ENCODE data around the gene FOSB. TPM values are rescaled to one million over a fixed set of nuclear protein-coding genes. Genes with fewer than 3 reads are reported as not detected.

Gene FOSB
- total and polyA plus RNA-seq, 2 experiments from 2014 or later, result 8.3 to 11.9 TPM

DNA sequence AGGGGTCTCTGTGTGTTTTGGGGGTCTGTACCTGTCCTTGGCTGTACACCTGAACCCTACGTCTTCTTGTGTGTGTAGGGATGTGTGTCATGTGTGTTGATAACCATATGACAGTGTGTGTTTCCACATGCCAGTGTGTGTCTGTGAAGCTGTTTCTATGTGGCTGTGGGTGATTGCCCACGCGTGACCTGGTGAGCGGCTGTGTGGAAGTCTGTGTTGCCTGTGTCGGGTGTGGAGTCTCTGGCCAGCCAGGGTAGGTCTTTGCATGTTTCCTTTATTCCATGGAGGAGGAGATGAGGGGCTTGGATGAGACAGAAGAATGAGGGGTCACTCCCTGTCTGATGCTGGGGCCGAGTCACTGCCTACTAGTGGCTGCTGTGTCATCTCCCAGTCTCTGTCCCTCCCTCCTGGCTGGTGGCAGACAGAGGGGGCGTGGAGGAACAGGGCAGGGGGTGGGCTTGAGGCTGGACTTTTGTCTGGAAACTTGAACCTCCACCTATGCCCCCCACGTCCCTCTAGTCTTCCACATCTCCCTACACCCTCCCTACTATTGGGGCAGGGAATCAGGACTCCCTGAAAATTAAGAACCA, 2.8 kb upstream of the FOSB start:
- Histone ChIP-seq H3K27ac (no peak overlapping the region), H3K4me3 (no peak overlapping the region), H4K20me1 (ENCODE audit: insufficient read depth) (no peaks in the 10 kb centered on the region), H3K9ac (no peak overlapping the region), H3K27me3 (replicated peaks; ENCODE audit: insufficient read depth) (no peaks in the 10 kb centered on the region), H3K4me2 (ENCODE audit: unreplicated experiment) (no peak overlapping the region), H3K79me2 (ENCODE audit: insufficient read depth) (peaks cover 10% of the 10 kb centered on the region), H3F3A (ENCODE audit: insufficient read depth) (no peaks in the 10 kb centered on the region; the same call in 1 of the 2 replicates), H3K9me2 (ENCODE audit: insufficient read depth) (no peaks in the 10 kb centered on the region), H3K4me1 (ENCODE audit: insufficient read depth) (peaks cover 2% of the 10 kb centered on the region; the same call in 1 of the 2 replicates), H3K36me3 (ENCODE audit: low read depth) (no peaks in the 10 kb centered on the region), H2AFZ (no peak overlapping the region), H3K9me3 (ENCODE audit: low read depth) (no peaks in the 10 kb centered on the region)
- in situ Hi-C loops (cut with MboI), result no loop called here
- peak; percentile 30 for DNase-seq
- WGBS, 2 experiments (ENCODE audit: low coverage in 1 of 2, low lambda C conversion rate in 2 of 2, missing lambda C conversion rate in 2 of 2), result 61 to 69% methylated on average over 8 of the region's 8 CpGs
- TF ChIP-seq EZH2 (IDR thresholded peaks at IDR 0.05; ENCODE audit: insufficient read depth, poor library complexity, severe bottlenecking), result no peak
- no peak for TF ChIP-seq EZH2phosphoT487 (IDR thresholded peaks at IDR 0.05; ENCODE audit: insufficient read depth, low read depth)

DNA sequence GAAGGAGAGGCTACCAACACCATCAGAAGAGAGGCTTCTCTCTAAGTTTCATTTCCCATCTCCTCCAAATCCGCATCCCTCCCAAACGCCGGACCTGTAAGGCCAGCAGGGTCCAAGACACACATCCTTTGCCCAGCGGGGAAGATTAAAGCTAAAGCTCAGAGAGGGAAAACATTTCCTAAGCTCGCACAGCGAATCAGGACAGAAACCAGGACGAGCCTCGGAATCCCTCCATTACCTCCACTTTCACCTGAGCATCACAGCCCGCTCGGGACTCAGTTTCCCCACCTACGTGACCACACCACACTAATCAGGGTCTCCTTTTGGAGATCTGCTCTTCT, 711 bp upstream of the FOSB start:
- Histone ChIP-seq H3K27me3 (replicated peaks; ENCODE audit: insufficient read depth) (no peaks in the 10 kb centered on the region), H3K4me3 (peak overlapping the region; percentile 96), H2AFZ (peak overlapping the region; percentile 90), H3K9me3 (ENCODE audit: low read depth) (no peaks in the 10 kb centered on the region), H3K4me1 (ENCODE audit: insufficient read depth) (peaks cover 10% of the 10 kb centered on the region; the same call in 1 of the 2 replicates), H3K4me2 (ENCODE audit: unreplicated experiment) (peak overlapping the region; percentile 100), H4K20me1 (ENCODE audit: insufficient read depth) (no peaks in the 10 kb centered on the region), H3K79me2 (ENCODE audit: insufficient read depth) (peaks cover 27% of the 10 kb centered on the region), H3K27ac (peak overlapping the region; percentile 100), H3K36me3 (ENCODE audit: low read depth) (no peaks in the 10 kb centered on the region), H3K9ac (peak overlapping the region; percentile 100), H3F3A (ENCODE audit: insufficient read depth) (no peaks in the 10 kb centered on the region; the same call in 1 of the 2 replicates), H3K9me2 (ENCODE audit: insufficient read depth) (no peaks in the 10 kb centered on the region)
- TF ChIP-seq EZH2phosphoT487 (IDR thresholded peaks at IDR 0.05; ENCODE audit: insufficient read depth, low read depth) (no peak), EZH2 (IDR thresholded peaks at IDR 0.05; ENCODE audit: insufficient read depth, poor library complexity, severe bottlenecking) (no peak)
- 2% methylated on average over 11 of the region's 11 CpGs for WGBS, 2 experiments (ENCODE audit: low coverage in 1 of 2, low lambda C conversion rate in 2 of 2, missing lambda C conversion rate in 2 of 2)
- DNase-seq, result peak; percentile 63
- in situ Hi-C loops (cut with MboI), result no loop called here

DNA sequence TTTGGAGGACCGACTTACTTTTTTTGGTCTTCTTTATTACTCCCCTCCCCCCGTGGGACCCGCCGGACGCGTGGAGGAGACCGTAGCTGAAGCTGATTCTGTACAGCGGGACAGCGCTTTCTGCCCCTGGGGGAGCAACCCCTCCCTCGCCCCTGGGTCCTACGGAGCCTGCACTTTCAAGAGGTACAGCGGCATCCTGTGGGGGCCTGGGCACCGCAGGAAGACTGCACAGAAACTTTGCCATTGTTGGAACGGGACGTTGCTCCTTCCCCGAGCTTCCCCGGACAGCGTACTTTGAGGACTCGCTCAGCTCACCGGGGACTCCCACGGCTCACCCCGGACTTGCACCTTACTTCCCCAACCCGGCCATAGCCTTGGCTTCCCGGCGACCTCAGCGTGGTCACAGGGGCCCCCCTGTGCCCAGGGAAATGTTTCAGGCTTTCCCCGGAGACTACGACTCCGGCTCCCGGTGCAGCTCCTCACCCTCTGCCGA, 409 bp downstream of the FOSB start:
- 0 to 1% methylated on average over 31 of the region's 31 CpGs for WGBS, 2 experiments (ENCODE audit: low coverage in 1 of 2, low lambda C conversion rate in 2 of 2, missing lambda C conversion rate in 2 of 2)
- Histone ChIP-seq H3K4me2 (ENCODE audit: unreplicated experiment) (peak overlapping the region; percentile 100), H3K4me1 (ENCODE audit: insufficient read depth) (peaks cover 10% of the 10 kb centered on the region; the same call in 1 of the 2 replicates), H3K27me3 (replicated peaks; ENCODE audit: insufficient read depth) (no peaks in the 10 kb centered on the region), H3K9me2 (ENCODE audit: insufficient read depth) (no peaks in the 10 kb centered on the region), H2AFZ (no peak overlapping the region), H3K36me3 (ENCODE audit: low read depth) (no peaks in the 10 kb centered on the region), H3K9me3 (ENCODE audit: low read depth) (no peaks in the 10 kb centered on the region), H3K27ac (peak overlapping the region; percentile 100), H3K4me3 (peak overlapping the region; percentile 96), H4K20me1 (ENCODE audit: insufficient read depth) (no peaks in the 10 kb centered on the region), H3F3A (ENCODE audit: insufficient read depth) (no peaks in the 10 kb centered on the region; the same call in 1 of the 2 replicates), H3K9ac (peak overlapping the region; percentile 100), H3K79me2 (ENCODE audit: insufficient read depth) (peaks cover 27% of the 10 kb centered on the region)
- no peak for TF ChIP-seq EZH2 (IDR thresholded peaks at IDR 0.05; ENCODE audit: insufficient read depth, poor library complexity, severe bottlenecking)
- TF ChIP-seq EZH2phosphoT487 (IDR thresholded peaks at IDR 0.05; ENCODE audit: insufficient read depth, low read depth), result no peak
- peak; percentile 62 for DNase-seq
- in situ Hi-C loops (cut with MboI), result no loop called here

DNA sequence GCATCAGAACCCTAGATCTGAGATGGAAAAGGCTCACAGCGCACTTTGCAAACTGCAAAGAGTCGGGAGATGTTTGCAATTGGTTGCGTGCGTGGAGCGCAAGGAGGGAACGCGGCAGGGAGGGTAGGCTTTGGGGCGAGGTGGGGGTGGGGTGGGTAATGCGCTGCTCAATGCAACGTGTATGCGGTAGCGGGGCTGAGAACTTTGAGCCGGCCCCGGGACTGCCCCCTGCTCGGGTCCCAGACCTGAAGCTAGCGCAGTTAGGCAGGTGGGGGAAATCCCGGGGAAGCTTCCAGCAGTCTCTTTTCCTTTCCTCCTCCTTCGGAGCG, 971 bp downstream of the FOSB start:
- H3K27ac ChIP-seq, result peak overlapping the region; percentile 100
- H3F3A ChIP-seq (ENCODE audit: insufficient read depth), result no peaks in the 10 kb centered on the region; the same call in 1 of the 2 replicates
- peaks cover 27% of the 10 kb centered on the region for H3K79me2 ChIP-seq (ENCODE audit: insufficient read depth)
- in situ Hi-C loops (cut with MboI), result no loop called here
- peak overlapping the region; percentile 96 for H3K4me3 ChIP-seq
- H2AFZ ChIP-seq, result peak overlapping the region; percentile 46; the same call in 1 of the 2 replicates
- H3K27me3 ChIP-seq (replicated peaks; ENCODE audit: insufficient read depth), result no peaks in the 10 kb centered on the region
- no peaks in the 10 kb centered on the region for H3K9me3 ChIP-seq (ENCODE audit: low read depth)
- H3K9me2 ChIP-seq (ENCODE audit: insufficient read depth), result no peaks in the 10 kb centered on the region
- peak; percentile 87 for DNase-seq
- peak overlapping the region; percentile 100 for H3K9ac ChIP-seq
- peaks cover 10% of the 10 kb centered on the region; the same call in 1 of the 2 replicates for H3K4me1 ChIP-seq (ENCODE audit: insufficient read depth)
- peak overlapping the region; percentile 100 for H3K4me2 ChIP-seq (ENCODE audit: unreplicated experiment)
- 1 to 2% methylated on average over 8 to 18 of the region's 19 CpGs for whole genome bisulfite sequencing, 2 experiments (ENCODE audit: low coverage in 1 of 2, low lambda C conversion rate in 2 of 2, missing lambda C conversion rate in 2 of 2)
- no peaks in the 10 kb centered on the region for H4K20me1 ChIP-seq (ENCODE audit: insufficient read depth)
- TF ChIP-seq EZH2phosphoT487 (IDR thresholded peaks at IDR 0.05; ENCODE audit: insufficient read depth, low read depth), result no peak
- H3K36me3 ChIP-seq (ENCODE audit: low read depth), result no peaks in the 10 kb centered on the region
